ENCODE measurements around the gene KLHL20.
"Not testable (repeated sequence)": the region's sequence is repeated elsewhere in the genome, so short reads cannot be mapped to it uniquely, and the experiment has no call there.

- TF ChIP-seq YY1 (IDR thresholded peaks at IDR 0.05; ENCODE audit: insufficient read depth, insufficient read length); ZNF274 (IDR thresholded peaks at IDR 0.05; ENCODE audit: low read depth, low read length): not testable (repeated sequence)
These were observed 29.7 kb upstream of the KLHL20 start for GRCh38 chr1:173685121-173685520.

Data from NT2/D1 (cell line).